Mesenteric fat pad (tissue), 1 donor: ENCODE results near the gene B3GAT2. TPM values are rescaled to one million over a fixed set of nuclear protein-coding genes. Genes with fewer than 3 reads are reported as not detected.

Source experiments
- DNase-seq: peaks from one replicate; pipeline ENCODE4 v3.0.0-alpha.2; 2020; ENCODE audit warnings: low spot score
- total RNA-seq: library from RNA; stranded (reverse); fragmentation: NEBNext Ultra II Directional; extraction: Animal tissue kit (Norgen Biotek cat#: 25700); gene quantifications from one replicate; pipeline ENCODE4 v1.2.1, GENCODE V29; 2021
- donor health status: DM: yes; HTN: yes; CAD: no.

B3GAT2 gene
- total RNA-seq, 1 donor from 2014 or later = not detected

- no peak for DNase-seq
Measured at GRCh38 chr6:70900047-70900446, 56.8 kb downstream of the B3GAT2 start.

DNA sequence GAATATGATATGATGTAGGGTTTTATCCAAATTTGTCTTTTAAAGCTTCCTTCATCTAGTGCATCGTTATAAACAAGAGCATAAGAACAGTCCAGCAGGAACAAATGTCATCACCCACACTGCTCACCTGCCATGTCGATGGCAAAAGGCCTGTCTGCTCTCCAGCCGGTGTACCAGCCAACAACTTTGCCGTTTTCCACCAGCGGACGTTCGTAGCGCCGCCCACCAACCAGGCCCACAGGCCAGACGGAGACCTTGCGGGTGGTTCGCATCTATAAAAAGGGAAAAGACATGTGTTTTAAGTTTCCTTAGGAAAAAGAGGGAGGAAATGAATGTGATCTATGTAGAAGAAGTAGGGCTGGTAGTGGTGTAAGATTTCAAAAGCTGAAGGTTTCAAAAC lies 62.9 kb downstream of the B3GAT2 start:
- DNase-seq = no peak

- no peak for DNase-seq
Measured at GRCh38 chr6:70889270-70889669, 67.6 kb downstream of the B3GAT2 start.

- DNase-seq = no peak
Measured at GRCh38 chr6:70886661-70887060, 70.2 kb downstream of the B3GAT2 start.

GRCh38 chr6:70886071-70886470 lies 70.8 kb downstream of the B3GAT2 start:
- no peak for DNase-seq

DNA sequence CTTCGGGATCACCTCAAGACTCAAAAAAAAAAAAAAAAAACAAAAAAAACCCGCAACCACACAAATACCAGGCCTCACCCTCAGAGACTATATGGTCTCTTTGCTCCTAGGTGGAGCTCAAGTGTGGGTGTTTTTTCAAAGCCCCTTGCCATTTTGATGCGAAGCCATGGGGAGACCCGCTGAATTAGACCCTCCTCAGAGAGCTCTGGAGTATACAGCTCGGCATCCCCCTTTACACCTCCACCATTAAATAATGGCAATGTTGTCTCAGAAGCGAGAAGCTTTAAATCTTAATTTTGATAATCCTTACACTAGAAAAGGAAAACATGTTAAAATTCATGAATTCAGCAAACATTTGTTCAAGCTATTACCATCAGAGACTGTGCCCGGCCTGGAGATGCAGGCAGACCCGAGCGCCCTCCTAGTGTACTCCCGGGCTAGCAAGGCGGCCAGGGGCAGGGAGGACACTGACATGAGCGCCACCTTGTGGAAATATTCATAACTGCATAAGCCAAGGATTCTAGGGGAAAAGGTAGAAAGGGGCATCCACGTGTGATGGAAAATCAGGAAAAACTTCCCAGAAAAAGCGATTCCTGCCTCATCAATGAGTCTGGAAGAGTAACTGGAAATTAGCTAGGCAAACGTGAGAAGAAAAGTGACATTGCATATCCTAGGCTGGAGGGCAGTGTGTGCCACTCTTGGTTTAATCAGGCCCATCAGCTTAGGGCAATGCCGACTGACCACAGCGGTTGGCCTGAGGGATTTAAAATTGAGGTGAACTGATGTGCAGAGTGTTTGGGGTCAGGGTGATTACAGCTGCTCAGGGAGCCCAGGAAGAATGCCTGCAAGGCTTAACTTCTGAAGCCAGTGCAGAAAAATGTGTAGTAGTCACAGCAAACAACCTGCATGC lies 72.5 kb downstream of the B3GAT2 start:
- DNase-seq = no peak

DNA sequence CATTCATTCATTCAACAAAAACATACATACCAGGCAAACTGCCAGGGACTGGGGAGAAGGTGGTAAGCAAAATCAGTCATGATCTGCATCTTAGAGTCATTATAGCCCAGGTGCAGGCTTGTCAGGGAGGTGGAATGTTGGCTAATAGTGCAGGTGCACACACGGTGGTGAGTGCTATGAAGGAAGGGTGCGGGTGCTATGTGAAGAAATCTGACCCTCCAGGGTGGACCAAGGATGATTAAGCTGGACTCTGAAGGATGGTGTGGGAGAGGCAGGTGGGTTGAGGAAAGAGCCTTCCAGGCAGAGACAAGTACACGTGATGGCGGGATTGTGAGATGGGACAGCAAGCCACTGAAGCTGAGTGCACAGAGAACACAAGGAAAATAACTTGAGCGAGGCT lies 77.4 kb downstream of the B3GAT2 start:
- no peak for DNase-seq

DNA sequence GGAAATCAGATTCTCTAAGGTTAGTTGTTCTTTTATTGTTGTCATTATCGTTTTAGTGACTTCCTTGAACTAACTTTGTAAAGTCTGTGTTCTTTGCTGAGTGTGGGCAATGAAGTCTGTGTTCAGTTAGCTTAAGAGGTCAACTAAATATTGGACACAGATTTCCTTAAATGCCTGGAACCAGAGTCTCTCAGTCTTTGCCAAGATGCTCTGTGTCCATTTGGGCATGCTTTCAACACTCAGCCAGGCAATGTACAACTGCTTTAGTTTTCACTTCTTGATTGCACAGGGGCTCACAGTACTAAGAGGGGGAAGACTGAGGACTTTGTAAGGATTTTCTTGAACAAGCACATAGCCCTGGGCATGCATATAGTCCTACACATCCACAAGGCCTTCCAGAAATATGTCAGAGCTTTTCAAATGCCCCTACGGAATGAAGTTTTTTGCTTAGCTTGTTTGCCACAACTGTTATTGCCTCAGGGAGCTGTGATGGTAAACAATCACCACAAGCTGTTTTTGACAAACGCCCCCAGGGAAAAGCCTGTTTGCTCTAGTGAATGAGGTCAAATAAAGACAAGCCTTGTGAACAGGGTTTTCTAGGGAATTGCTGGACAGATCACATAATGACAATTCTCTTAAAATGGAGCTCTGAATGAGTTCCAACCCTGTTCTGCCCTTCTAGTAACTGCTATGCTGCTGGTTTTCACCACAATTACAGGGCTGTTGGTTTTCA lies 82.5 kb downstream of the B3GAT2 start:
- no peak for DNase-seq

GRCh38 chr6:70872469-70872868 lies 84.4 kb downstream of the B3GAT2 start:
- no peak for DNase-seq

DNA sequence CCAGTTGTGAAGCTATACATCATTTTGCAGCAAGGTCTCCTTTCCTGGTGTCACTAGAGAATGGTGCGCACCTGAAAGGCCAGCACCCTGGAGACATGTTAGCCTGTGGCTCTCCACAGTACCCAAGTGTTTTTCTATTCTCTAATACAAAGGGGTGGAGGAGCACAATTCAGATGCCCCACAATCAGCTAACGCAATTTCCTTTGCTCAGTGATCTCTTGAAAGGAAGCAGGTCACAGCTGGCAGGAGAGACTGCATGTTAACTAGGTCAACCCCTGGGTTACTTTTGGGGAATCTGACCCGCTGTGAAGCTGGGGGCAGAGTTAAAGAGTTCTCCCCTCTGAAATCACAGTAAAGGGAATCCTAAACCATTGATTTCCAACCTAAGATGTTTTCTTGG lies 92.5 kb downstream of the B3GAT2 start:
- no peak for DNase-seq

GRCh38 chr6:70863343-70863742 lies 93.5 kb downstream of the B3GAT2 start:
- DNase-seq = no peak

GRCh38 chr6:70860920-70861319 lies 95.9 kb downstream of the B3GAT2 start:
- no peak for DNase-seq

GRCh38 chr6:70860045-70860444 lies 96.8 kb downstream of the B3GAT2 start:
- DNase-seq = no peak

- no peak for DNase-seq
Measured at GRCh38 chr6:70857387-70858077, 99.3 kb downstream of the B3GAT2 start.

DNA sequence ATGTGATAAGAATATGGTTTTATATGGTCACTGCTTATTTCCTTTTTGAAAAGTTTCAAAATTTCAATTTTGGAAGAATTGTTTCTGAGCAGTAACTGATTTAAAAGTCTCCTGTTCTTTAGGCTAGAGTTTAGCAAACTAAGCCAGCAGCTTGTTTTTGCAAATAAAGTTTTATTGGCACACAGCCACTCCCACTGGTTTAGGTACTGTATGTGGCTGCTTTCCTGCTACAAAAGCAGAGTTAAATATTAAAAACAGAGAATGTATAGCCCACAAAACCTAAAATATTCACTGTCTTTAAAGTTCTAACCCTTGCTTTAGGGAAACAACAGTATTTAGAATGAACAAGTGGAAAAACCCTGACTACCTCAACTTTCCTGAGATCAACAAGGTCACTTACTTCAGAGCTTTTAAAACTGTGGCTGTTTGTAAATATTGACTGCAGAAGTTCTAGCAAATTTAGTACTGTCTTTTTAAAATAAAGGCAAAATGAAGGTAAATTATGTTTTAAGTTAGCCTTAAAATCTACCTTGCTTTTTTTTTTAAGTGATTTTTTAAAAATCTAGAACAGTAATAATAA lies 104.1 kb downstream of the B3GAT2 start:
- DNase-seq = no peak

DNA sequence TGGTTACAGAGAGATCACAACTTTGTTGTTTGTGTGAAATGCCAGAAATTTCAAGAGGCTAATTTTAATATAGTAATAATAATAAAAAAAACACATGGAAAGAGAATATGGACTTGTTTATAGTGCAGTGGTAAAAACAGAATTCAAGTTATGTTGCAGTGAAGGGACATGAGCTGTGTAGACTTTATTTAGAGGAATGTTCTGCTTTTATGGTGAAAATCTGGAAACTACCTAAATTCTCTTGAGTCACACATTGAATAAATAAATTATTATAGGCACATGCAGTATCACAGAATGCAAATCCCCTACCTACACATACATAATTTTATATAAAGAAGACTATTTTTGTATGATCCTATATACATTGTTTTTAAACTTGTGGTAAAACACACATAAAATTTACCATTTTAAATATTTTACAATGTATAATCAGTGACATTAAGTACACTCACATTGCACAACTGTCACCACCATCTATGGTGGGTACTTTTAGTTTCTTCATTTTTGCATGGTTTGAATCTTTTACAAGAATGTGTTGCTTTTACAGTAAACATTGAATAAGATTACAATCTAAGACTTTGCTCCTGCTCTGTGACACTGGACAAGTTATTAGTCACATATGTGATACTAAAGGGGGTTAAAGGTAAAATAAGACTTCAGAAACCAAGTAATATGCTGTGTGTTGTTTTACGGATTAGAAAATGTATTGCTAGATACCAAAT lies 107.4 kb downstream of the B3GAT2 start:
- no peak for DNase-seq

DNA sequence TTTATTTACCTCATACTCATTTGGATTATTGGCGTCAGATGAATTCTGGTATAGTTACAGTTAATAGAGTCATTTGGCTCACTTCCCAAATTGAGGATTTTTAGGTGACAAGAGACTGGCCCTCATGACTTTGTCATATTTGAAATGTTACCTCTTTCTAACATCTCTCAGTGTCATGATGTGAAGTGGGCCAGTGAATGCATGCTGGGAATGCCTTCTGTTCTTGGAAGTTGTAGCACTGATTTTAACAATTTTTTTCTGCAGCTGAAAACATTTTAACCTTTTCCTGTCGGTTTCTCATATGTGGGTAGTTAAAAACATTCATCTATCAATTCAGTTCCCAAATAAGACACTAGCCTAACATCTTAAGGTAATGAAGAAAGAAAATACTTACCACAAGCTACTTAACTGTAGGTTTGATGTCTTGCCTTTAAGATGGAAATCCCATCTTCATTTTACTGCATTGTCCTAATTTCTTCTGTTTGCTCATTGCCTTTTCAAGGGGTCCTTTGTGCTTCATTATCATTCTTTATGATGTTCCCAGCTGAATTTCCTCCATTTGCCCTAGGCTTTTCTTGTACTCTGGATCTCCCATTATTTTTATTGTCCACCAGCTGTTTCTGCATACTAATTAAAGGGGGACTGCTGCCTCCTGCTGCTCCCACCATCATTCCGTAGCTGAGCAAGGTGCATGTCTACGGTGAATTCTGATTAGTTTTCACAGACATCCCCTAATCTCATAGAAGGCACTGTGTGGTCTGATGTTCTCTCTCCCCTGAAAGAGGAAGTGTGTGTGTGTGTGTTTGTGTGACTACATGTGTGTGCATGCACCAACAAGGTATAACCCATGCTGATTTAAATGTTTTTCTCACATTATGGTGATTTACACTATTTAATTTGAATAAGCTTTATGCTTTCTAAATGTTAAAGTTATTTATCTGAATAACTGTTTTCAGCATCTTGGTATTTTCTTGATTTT lies 109.5 kb downstream of the B3GAT2 start:
- DNase-seq = no peak

GRCh38 chr6:70846207-70846835 lies 110.5 kb downstream of the B3GAT2 start:
- DNase-seq = no peak

- DNase-seq = no peak
Measured at GRCh38 chr6:70844301-70844700, 112.6 kb downstream of the B3GAT2 start.
